A673 (cell line): Measurements from ENCODE around the gene KIAA0319L.

Experiments used
- EZH2 ChIP-seq: fragments of 200-600 bp; sonication (generic); IDR thresholded peaks from 2 replicates; pipeline ENCODE4 v1.6.1; 2017; ENCODE audit warnings: borderline replicate concordance, low read depth, mild to moderate bottlenecking, mixed read lengths, antibody characterized with exemption, low read length; ENCODE audit not compliant: poor library complexity, severe bottlenecking
- TF ChIP-seq, protein P1 (sequence below): fragments of 300-800, 200-600 bp; sonication (generic); conservative IDR thresholded peaks from 2 replicates; pipeline ENCODE4 v1.5.1; 2017; ENCODE audit warnings: low read depth, mild to moderate bottlenecking, antibody characterized with exemption, low read length, moderate library complexity, mixed read lengths

DNA sequence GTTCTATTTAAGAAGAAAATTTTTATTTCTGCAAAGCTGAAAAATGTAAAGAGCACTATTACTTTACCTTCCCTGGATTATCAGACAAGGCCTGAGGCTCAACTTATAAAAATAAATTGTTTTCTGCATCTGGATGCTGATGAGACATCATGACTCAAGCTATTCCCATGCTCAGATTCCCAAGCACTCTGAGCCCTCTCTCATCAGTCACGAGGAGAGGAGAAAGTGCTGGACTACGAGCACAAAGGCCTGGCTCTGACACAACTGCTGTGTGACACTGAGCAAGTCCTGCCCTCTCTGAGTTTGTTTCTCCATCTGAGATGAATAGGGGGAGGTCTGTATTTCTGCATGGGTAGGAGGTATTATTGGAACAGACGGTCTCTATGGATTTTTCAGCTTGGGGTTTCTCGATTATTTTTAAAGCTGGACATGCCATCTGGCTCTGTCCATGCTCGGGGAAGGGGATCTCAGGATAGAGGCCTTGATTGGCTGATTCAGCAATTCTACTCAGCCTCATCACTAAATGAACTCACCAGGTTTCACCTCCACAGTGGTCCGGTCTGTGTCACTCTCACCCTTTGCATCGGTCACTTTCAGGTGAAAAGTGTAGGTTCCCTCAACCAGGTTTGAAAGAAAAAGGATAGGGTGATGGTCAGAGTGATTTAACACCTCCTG lies 107.7 kb downstream of the KIAA0319L start:
- TF ChIP-seq, protein P1, sequence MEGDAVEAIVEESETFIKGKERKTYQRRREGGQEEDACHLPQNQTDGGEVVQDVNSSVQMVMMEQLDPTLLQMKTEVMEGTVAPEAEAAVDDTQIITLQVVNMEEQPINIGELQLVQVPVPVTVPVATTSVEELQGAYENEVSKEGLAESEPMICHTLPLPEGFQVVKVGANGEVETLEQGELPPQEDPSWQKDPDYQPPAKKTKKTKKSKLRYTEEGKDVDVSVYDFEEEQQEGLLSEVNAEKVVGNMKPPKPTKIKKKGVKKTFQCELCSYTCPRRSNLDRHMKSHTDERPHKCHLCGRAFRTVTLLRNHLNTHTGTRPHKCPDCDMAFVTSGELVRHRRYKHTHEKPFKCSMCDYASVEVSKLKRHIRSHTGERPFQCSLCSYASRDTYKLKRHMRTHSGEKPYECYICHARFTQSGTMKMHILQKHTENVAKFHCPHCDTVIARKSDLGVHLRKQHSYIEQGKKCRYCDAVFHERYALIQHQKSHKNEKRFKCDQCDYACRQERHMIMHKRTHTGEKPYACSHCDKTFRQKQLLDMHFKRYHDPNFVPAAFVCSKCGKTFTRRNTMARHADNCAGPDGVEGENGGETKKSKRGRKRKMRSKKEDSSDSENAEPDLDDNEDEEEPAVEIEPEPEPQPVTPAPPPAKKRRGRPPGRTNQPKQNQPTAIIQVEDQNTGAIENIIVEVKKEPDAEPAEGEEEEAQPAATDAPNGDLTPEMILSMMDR: no peak
- no peak for TF ChIP-seq EZH2
